Superior temporal gyrus (tissue), 1 donor: ENCODE measurements around the gene TCP11L1.
"Not testable (repeated sequence)": the region's sequence is repeated elsewhere in the genome, so short reads cannot be mapped to it uniquely, and the experiment has no call there.

Source experiments
- DNase-seq: peaks from one replicate; pipeline ENCODE4 v3.0.0-alpha.2; 2016; ENCODE audit errors: extremely low spot score

Gene TCP11L1

DNA sequence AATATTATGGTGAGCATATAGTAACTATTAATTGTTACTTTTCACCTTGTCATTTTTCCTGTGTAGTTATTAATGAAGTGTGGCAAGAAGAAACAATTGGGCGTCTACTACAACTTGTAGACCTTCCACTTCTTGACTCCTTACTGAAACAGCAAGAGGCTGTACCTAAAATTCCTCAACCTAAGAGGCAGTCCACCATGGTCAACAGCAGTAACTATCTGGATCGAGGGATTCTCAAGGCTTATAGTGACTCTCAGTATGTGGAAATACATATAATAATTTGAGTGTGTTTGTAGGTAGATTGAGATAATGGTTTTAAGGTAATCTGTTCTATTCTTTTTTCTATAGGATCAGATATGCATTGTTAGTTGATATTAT is 10.8 kb upstream of the TCP11L1 start:
- DNase-seq, result no peak

DNA sequence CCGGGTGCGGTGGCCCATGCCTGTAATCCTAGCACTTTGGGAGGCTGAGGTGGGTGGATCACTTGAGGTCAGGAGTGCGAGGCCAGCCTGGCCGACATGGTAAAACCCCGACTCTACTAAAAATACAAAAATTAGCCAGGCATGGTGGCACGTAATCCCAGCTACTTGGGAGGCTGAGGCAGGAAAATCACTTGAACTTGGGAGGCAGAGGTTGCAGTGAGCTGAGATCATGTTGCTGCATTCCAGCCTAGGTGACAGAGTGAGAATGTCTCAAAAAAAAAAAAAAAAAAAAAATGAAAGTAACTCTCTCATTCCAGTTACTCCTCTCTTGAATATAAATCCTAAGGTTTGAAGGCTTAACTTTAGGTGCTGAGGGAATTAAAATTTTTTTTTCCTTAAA is 10.2 kb upstream of the TCP11L1 start:
- DNase-seq, result not testable (repeated sequence)

DNA sequence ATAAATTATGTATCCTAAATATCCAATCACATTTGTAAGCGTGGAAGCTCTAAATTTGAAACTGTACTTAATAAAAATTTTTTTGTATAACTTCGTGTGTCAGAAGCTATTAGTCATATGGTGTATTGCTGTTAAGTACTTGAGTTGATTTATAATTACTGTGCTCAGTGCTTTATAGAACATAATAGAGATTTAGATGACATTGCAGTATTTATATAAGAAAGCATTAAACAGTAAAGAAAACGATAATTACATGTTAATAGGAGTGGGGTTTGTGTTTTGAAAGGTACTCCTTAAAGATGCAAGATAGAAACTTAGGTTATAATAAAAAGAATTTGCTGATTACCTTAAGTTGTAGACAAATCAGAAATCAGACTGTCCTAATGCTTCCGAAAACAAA is 5.9 kb upstream of the TCP11L1 start:
- no peak for DNase-seq

DNA sequence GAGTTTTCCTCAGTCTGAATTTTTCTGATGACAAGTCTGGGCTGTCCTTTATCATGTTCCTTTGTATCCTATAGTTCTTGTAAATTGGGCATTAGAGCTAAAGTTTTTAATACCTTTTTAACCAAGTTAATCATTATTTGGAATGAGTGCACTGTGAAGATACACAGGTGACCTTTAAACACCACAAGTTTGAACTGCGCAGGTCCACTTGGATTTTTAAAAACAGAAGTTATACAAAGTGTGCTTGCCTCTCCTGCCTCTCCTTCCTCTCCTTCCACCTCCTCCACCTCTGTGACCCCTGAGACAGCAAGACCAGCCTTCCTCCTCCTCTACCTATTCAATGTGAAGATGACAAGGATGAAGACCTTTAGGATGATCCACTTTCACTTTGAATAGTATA is 4.4 kb upstream of the TCP11L1 start:
- no peak for DNase-seq

DNA sequence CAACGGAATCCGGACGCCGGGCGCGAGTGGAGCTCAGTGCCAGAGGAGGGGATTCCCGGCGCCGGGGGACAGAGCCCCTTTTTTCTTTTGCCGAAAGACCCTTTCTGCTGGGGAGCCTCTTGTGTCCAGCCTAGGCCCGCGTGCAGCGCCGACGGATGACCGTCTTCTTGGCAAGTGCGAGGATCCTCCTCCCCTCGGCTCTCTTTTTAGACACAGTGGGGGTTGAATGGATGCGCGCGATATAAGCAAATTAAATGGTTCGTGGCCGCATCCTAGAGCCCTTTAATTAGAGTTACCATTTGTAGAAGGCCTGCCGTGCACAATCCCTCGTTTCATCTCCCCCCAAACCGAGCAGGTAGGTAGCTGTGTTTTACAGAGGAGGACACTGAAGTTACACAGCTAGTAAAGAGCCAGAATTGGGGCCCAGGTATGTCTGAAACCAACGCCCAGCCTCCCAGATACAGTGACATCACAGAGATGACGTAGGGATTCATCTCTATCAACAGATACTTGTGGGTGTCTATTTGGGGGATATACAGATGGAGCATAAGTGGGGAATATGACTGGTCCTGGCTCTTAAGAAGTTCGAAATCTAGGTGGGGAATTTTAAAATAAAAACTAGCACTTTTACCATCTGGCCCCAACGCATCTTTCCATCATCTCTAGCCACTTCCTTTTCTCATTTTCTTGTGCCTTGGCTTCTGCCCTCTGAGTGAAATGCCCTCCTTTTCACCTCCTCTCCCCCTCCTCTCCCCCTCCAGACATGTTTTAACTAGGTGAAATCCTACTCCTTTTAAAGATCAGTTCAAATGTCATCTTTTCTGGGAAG is 875 bp downstream of the TCP11L1 start:
- DNase-seq, result peak; percentile 71

DNA sequence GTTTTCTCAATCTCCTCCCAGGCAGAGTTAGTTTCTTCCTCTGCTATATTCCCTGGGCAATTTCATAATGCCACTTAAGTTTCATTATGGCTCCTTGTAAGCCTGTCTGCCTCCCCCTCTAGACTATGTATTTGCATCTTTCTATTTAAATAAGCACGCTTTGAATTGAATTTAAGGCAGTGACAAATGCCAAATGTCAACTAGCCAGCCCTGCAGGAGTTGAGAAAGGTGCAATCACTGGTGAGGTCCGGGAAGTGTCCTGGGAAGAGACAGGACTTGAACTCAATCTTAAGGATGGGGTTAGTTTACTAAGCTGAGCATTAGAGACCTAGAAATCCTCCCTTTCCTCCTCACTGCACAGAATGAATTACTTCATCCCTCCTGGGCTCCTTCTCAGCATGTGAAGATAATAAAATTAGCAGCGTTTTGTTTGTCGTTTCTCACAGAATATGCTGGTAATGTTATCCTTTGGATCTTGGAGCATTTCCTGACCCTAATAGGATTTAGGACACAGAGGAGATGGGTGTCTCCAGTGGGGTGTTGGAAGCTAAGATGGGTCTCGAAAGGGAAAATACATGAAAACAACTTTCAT is 1.6 kb downstream of the TCP11L1 start:
- DNase-seq, result no peak

DNA sequence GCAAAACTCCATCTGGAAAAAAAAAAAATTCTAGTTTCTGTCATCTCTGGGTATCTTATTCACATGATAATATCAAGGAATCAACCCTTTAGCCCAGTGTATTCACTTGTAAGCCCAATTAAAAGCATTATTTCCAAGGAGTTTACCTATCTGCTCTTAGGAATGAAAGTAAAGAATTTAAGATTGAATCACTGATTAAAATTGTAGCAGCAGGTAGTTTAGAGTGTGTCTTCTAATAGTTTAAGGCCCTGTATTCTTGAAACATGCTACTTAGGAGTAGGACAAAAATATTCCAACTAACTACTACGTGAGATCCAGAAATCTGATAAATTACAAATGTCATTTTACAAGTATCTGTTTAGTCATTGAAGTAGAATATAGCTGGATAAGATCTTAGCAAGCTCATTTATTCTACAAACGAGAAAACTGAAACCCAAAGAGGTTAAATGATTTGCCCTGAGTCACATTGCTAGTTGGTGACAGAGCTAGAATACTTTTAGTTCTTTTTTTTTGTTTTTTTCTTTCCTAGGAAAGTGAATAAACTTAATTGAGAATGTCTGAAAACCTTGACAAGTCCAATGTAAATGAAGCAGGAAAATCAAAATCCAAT is 4.0 kb downstream of the TCP11L1 start:
- DNase-seq, result no peak

DNA sequence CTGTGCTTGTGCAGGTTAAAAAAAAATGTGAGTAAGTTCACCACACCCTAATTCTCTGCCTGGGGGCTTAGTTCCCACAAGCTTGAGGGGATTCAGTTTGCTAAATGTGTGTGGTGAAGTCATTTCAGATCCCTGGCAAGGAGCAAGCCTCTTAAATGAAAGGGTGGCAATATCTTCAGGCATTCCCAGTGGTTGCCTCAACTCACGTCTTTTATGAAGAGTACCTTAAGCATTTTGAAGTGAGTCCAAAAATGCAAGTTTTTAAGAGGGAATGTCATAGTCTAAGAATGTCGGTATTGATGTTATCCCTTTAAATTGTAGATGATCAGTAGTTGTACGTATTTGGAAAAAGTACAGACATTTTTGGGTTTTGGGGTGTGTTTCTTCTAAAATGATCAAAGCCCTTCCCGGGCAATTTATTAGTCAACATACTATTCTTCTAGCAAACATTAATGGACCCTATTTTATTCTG is 4.9 kb downstream of the TCP11L1 start:
- no peak for DNase-seq

DNA sequence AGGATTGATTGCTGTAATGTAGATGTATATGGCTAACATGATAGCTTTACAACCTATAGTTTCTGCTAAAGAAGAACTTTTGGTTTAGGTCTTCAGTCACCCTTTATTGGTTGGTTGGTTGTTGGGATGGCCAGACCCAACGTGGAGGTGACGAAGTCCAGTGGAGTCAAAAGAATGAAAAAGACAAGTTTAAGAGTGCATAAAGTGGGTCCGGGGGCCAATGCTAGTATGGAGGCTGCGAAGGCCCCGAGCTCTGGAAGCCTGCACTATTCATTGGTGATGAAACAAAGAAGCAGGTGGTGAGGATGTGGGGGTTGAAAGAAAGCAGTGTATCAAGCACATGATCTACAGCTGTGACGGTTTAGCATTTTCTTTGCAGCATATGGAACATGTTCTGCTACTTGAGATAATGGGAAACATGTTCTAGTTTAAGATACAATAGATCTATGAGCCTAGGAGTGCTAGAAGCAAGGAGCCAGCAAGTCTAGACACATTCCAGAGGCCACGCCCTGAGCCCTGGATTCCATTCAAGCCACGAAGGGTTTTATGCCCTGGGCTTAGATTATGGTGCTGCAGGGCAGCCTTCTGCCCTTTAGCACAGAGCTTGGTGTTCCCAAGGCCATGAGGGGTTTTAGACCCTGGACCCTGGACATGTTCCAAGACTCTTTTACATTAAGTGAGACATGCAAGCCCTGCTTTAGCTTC is 6.3 kb downstream of the TCP11L1 start:
- DNase-seq, result no peak

DNA sequence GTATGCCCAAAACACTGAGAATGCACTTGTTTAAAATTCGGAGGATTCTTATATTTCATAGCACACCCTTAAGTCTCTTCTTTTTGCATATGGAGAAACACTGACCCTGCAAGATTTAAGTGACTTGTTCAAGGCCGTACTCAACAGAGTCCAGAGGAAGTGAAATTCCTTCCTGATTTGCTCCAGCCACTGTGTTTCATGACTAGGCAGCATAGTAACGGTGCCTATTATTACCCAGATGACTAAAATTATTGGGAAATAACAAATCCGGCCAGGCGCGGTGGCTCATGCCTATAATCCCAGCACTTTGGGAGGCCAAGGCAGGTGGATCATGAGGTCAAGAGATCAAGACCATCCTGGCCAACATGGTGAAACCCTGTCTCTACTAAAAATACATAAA is 9.3 kb downstream of the TCP11L1 start:
- not testable (repeated sequence) for DNase-seq

DNA sequence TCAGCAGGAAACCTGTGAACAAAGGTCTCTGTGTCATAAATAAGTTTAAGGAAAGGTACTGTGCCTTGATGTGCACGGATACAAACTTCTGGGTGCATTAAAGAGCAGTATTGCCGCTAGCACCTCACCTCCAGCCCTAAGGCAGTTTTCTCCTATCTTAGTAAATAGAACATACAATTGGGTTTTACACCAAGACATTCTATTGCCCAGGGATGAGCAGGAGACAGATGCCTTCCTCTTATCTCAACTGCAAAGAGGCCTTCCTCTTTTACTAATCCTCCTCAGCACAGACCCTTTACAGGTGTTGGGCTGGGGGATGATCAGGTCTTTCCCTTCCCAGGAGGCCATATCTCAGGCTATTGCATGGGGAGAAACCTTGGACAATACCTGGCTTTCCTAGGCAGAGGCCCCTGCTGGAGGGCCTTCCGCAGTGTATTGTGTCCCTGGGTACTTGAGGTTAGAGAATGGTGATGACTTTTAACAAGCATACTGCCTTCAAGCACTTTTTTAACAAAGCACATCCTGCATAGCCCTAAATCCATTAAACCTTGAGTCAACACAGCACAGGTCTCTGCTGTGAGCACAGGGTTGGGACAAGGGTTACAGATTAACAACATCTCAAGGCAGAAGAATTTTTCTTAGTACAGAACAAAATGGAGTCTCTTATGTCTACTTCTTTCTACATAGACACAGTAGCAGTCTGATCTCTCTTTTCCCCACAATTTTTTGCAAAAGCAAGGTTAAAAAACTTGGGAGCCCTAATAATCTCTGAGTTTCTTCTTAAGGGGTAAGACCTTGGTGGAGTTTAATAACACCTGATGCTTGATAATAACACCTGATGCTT is 10.4 kb downstream of the TCP11L1 start:
- not testable (repeated sequence) for DNase-seq

DNA sequence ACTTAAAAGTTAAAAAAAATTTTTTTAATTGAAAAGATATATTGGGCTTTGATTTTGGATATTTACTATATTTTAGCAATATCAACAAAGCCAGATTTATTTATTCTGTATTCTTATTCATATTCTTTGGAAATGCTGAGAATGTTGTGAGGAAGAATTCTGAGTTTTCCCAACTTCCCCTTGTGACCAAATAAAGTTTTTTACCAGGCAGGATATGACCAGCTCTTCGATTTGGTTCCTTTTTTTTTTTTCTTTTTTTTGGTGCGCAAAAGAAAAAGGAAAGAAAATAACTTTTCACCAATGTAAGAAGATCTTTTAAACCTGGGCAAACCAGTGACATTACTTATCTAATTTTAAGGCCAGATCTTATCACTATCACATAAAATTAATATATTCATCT is 12.9 kb downstream of the TCP11L1 start:
- DNase-seq, result no peak

DNA sequence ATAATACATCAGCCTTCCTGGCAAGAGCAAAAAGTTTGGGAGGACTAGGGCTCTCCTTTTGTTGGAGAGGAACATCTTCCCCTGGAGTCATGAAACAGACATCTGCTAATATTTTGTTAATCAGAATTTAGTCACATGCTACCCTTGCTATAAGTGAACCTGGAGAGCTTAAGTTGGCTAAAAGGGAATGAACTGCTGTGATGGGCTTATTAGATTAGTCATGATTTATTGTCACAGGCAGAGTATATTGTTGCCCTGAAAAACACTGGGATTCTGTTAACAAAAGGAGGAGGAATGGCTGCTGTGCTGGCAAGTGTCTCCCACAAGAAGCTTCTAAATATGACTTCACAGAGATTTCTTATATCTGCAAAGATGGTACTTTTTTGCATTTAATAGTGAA is 16.0 kb downstream of the TCP11L1 start:
- DNase-seq, result no peak

DNA sequence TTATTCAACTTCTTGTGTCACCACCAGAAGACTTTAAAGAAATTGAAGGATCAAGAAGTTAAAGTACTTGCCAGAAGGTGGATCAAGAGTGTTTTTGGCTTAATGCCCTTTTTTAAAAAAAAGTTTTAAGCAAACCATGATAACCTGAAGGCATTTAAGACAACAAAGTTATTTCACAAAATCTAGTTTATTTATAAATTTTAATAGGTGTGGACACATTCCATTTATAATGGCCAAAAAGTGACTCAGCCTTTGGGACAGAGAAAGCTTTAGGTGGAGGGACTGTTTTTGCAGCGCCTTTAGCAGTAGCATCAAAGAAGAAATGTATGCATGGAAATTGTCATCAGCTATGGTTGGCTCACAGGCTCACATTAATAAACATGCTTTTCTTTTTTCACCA is 17.9 kb downstream of the TCP11L1 start:
- DNase-seq, result no peak

DNA sequence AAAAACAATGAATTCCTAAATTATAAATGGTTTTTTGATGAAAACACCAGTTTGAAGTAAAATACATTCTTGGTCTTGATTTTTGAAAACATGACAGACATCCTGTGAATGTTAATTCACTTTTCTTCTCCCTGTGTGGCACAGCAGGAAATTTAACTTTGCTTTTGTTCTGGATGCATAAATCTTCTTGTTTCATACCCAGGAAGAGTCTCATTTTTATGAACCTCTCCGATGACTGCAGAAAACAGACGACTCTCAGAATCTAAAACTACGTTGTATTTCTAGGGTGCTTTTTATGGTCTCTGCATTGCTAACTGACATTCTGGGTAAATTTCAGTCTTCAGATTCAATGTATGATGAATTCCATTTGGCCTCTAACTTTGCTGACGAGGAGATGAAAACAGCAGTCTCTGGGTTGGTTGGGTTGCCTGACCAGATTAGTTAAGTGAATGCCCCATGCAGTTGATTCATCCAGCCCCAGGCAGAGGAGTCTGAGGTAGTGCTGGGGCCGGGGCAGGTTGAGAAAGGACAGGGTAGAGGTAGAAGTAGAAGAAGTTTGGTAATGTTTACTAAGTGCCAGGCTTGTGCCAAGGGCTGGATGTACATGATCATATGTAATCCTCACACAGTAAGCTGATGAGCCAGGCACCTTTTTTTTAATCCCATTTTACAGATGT is 20.1 kb downstream of the TCP11L1 start:
- no peak for DNase-seq

DNA sequence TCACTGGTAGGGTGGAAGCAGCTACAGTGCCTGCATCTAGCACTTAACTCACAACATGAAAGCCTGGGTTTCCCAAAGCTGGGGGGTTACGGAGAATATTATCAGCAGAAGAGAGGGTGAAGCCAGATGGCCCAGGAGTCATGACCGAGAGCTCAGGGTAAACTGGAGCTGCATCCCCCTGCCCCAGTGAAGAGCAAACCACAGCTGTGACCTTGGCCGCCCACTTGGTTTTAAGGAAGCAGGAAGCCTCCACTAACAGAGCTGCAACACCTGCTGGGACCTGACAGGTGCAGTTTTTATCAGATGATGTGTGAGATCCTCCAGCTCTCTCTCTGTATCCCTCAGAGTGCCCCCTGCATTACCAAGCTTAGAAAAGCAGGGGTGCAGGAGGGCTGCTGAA is 20.9 kb downstream of the TCP11L1 start:
- DNase-seq, result no peak

DNA sequence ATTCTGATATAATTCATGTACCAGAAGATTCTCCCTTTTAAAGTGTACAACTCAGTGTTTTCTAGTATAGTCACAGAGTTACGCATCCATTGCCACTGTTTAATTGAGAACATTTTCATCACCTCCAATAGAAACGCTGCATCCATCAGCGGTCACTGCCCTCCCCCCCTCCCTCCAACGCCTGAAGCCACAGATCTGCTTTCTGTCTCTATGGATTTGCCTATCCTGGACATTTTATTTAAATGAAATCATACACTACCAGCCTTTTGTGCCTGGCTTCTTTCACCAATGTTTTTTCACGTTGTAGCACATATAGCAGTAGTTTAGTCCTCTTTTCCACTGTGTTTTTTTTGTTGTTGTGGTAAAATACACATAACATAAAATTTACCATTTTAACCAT is 22.8 kb downstream of the TCP11L1 start:
- no peak for DNase-seq

DNA sequence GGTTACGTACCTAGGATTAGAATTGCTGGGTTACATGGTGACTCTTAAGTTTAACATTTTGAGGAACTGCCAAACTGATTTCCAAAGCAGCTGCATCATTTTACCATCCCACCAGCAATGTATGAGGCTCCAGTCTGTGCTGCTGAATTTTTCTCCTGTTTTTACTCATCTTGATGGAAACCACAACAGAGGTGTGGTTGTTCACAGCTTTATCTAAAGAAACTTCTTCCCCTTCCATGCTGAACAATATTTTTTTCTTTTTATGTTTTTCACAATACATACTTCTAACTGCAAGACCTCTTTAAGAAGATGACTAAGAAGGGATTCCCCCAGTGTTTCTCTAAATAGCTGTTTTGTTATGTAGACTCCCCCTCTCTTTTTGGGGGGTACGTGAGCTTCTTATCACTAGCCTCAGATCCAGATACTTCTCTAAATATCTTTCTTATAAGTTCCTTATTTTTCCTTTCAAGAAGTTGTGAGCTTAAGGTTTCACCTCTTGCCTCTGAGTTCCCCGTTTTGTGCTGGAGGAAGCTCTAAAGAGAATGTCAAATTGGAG is 24.0 kb downstream of the TCP11L1 start:
- no peak for DNase-seq

DNA sequence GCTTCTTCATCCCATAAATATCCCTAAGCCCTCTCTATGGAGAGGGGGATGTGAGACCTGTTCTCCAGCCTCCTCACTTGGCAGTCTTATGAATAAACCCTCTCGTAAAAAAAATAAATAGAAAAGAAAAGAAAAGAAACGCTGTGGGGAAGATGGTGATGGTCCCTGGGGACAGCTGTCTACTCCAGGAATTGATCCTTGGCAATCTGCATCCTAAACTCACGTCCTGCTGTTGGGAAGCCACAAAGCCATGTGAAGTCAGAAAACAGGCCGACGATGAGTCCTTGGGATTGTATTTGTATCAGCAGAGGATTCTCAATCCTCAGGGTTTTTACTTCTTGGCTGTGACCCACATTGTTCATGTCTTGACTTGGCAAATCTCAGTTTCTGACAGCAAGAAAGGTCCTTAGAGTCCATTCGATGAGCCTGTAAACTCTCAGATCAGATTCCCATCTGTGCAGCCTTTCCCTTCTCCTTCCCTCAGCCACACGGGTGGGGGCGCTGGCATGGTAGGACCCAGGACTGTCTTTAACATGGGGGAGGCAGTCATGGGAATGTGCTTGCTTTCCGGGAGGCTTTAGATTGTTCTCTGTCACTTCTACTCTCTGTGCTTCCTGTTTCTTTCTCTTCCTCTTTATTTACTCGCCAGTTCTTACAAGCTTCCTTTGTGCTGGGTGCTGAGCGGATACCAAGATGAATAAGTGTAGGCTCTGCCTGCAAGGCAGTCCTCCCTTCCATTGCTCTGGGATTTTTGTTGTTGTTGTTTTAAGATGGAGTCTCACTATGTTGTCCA is 24.9 kb downstream of the TCP11L1 start:
- DNase-seq, result no peak

DNA sequence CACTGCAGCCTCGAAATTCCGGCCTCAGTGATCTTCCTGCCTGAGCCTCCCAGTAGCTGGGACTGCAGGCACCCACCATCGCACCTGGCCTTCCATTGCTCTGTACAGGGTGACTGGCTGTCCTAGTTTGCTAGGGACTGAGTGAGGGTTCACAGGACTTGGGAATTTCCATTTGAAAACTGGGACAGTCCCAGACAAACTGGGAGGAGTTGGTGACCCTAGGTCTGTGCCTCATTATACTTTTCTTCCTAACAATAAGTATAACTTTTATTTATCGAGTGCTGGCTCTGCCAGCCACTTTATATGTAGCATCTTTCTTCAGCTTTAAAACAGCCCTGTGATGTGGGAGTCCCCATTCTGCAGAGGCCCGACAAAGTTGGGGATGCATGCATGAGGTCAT is 25.5 kb downstream of the TCP11L1 start:
- DNase-seq, result no peak
